GM12878 (cell line): Measurements from ENCODE around the gene SYT12.

Source experiments
- DPF2 ChIP-seq: fragments of 450-650 bp; IDR thresholded peaks from 2 replicates; pipeline ENCODE4 v1.6.1; 2017; ENCODE audit warnings: mild to moderate bottlenecking
- RFX5 ChIP-seq: IDR thresholded peaks from 2 replicates; pipeline ENCODE4 v1.6.1; 2011; ENCODE audit warnings: low read depth, low read length, improper control_type of control experiment

- TF ChIP-seq RFX5, result no peak
- no peak for TF ChIP-seq DPF2
Measured at GRCh38 chr11:67045314-67045713, 22.4 kb downstream of the SYT12 start.
